K562 (cell line): ENCODE results near the gene RPUSD2. TPM values are rescaled to one million over a fixed set of nuclear protein-coding genes. Genes with fewer than 3 reads are reported as not detected.

Experiments
- ATAC-seq: fragments of 200-7000 bp; cut with Tn5 transposase; 3 replicates; pipeline ENCODE4 v1.9.1; 2020; ENCODE audit warnings: moderate library complexity
- BruUV-seq: library from RNA; stranded (reverse); fragments of 400-500 nt; replicated peaks from 2 replicates; lab custom pipeline; 2021; lab: Mats Ljungman, UMichigan
- CTCF ChIA-PET: fragments of 300-600 bp; formaldehyde crosslinking; extraction: SDS; loops from one replicate; lab custom pipeline; 2021; ENCODE audit warnings: low intra/inter-chr PET ratio; lab: Yijun Ruan, JAX
- POLR2A ChIA-PET: fragments of 300-600, 350-650 bp; sonication (Branson Sonifier 250); formaldehyde crosslinking; extraction: SDS; loops from one replicate; lab custom pipeline; 2021; ENCODE audit warnings: antibody characterized with exemption, inconsistent platforms; lab: Yijun Ruan, JAX
- DNase-seq, 4 experiments: peaks; one replicate each; pipeline versions ENCODE4 v3.0.0 to v3.0.0-alpha.2; 2011 to 2018; ENCODE audit warnings: low spot score in 3 of 4, mixed read lengths in 3 of 4; ENCODE audit errors: extremely low read depth in 1 of 4
- FAIRE-seq: peaks from 2 replicates; lab custom pipeline; 2011; peaks lifted over from hg19 to GRCh38; lab: Jason Lieb, UNC
- H2AFZ ChIP-seq: 2 replicates; pipeline ENCODE4 v1.6.0; 2011; ENCODE audit warnings: low read depth, low read length, control low read depth, inconsistent platforms
- H3K27ac ChIP-seq: fragments of 200-600 bp; 3 replicates; pipeline ENCODE4 v1.8.0; 2011; ENCODE audit warnings: low read depth, mild to moderate bottlenecking, control low read depth, inconsistent platforms, low read length, moderate library complexity, mixed read lengths; ENCODE audit errors: extremely low read depth
- H3K27me3 ChIP-seq, 2 experiments: fragments of 300-600 bp in 1 of 2; 2 replicates in 1 of 2; 3 replicates in 1 of 2; pipeline versions ENCODE4 v1.6.0 to v1.8.0; 2011; ENCODE audit warnings: inconsistent platforms in 2 of 2, low read length in 2 of 2, mild to moderate bottlenecking in 1 of 2, mixed read lengths in 1 of 2, moderate library complexity in 1 of 2; ENCODE audit not compliant: control insufficient read depth in 2 of 2, insufficient read depth in 2 of 2
- H3K36me3 ChIP-seq: fragments of 300-600 bp; 3 replicates; pipeline ENCODE4 v1.8.0; 2011; ENCODE audit warnings: mild to moderate bottlenecking, low read length, inconsistent platforms; ENCODE audit not compliant: control insufficient read depth, insufficient read depth
- H3K4me1 ChIP-seq, 2 experiments: fragments of 200-600 bp in 1 of 2; replicated peaks in 1 of 2; 2 replicates in 1 of 2; 3 replicates in 1 of 2; pipeline versions ENCODE4 v1.5.1 to v1.8.0; 2011; ENCODE audit warnings: inconsistent platforms in 2 of 2, low read length in 2 of 2, mild to moderate bottlenecking in 1 of 2, mixed read lengths in 1 of 2, moderate library complexity in 1 of 2; ENCODE audit not compliant: control insufficient read depth in 2 of 2, insufficient read depth in 2 of 2
- H3K4me2 ChIP-seq: 2 replicates; pipeline ENCODE4 v1.6.1; 2011; ENCODE audit warnings: low read length, control low read depth, inconsistent platforms, mixed read lengths; ENCODE audit not compliant: insufficient read depth
- H3K4me3 ChIP-seq: fragments of 200-600 bp; sonication (generic), shearing (Covaris generic); 2 replicates; pipeline ENCODE4 v1.5.1; 2016; ENCODE audit warnings: control low read depth, inconsistent platforms
- H3K79me2 ChIP-seq: fragments of 200-600 bp; 3 replicates; pipeline ENCODE4 v1.8.0; 2011; ENCODE audit warnings: low read length, inconsistent platforms; ENCODE audit not compliant: control insufficient read depth, insufficient read depth
- H3K9ac ChIP-seq, 2 experiments: 2 replicates each; pipeline versions ENCODE4 v1.6.0 to v1.6.1; 2011; ENCODE audit warnings: low read depth in 2 of 2, low read length in 2 of 2, control low read depth in 1 of 2, inconsistent platforms in 1 of 2, mild to moderate bottlenecking in 1 of 2, mixed read lengths in 1 of 2; ENCODE audit not compliant: insufficient read depth in 1 of 2
- H3K9me1 ChIP-seq: one replicate; pipeline ENCODE4 v1.6.0; 2011; ENCODE audit warnings: inconsistent platforms, mild to moderate bottlenecking, low read length, moderate library complexity; ENCODE audit not compliant: control insufficient read depth, insufficient read depth
- H3K9me3 ChIP-seq: replicated peaks from 2 replicates; pipeline ENCODE4 v1.5.1; 2011; ENCODE audit warnings: low read depth, low read length, inconsistent platforms; ENCODE audit not compliant: control insufficient read depth, insufficient read depth
- H4K20me1 ChIP-seq: replicated peaks from 2 replicates; pipeline ENCODE4 v1.6.1; 2011; ENCODE audit warnings: low read length, inconsistent platforms, mixed read lengths; ENCODE audit not compliant: control insufficient read depth, insufficient read depth
- CBX1 ChIP-seq: sonication (generic); IDR thresholded peaks from 2 replicates; pipeline ENCODE4 v1.6.1; 2016; ENCODE audit warnings: antibody characterized with exemption, low read depth, mild to moderate bottlenecking
- CHAMP1 ChIP-seq: fragments of 450-650 bp; IDR thresholded peaks from 2 replicates; pipeline ENCODE4 v1.6.1; 2016; ENCODE audit warnings: mild to moderate bottlenecking
- ELK1 ChIP-seq: sonication (generic); formaldehyde crosslinking; IDR thresholded peaks from 2 replicates; pipeline ENCODE4 v1.8.1; 2022; ENCODE audit warnings: missing genetic modification reagents
- FOXK1 ChIP-seq: sonication (generic); formaldehyde crosslinking; IDR thresholded peaks from 2 replicates; pipeline ENCODE4 v1.8.0; 2022; ENCODE audit warnings: missing genetic modification reagents, mild to moderate bottlenecking, borderline replicate concordance
- KHSRP ChIP-seq: fragments of 450-650 bp; IDR thresholded peaks from 2 replicates; pipeline ENCODE4 v1.6.1; 2017
- LARP7 ChIP-seq: fragments of 450-650 bp; IDR thresholded peaks from 2 replicates; pipeline ENCODE4 v1.6.1; 2016
- MAFF ChIP-seq: IDR thresholded peaks from 2 replicates; pipeline ENCODE4 v1.6.1; 2012; ENCODE audit warnings: low read length, improper control_type of control experiment
- MXD1 ChIP-seq: fragments of 250-450 bp; sonication (Bioruptor Pico); IDR thresholded peaks from 2 replicates; pipeline ENCODE4 v1.8.0; 2021; ENCODE audit warnings: borderline replicate concordance, mild to moderate bottlenecking, moderate library complexity; ENCODE audit not compliant: poor library complexity, severe bottlenecking
- PATZ1 ChIP-seq: fragments of 250-450 bp; sonication (Bioruptor Pico); IDR thresholded peaks from 2 replicates; pipeline ENCODE4 v1.5.0; 2020; ENCODE audit warnings: mild to moderate bottlenecking, borderline replicate concordance
- RHOXF2B ChIP-seq: fragments of 250-450 bp; sonication (Bioruptor Pico); conservative IDR thresholded peaks from 2 replicates; pipeline ENCODE4 v1.5.1; 2021
- ZNF121 ChIP-seq: sonication (generic); formaldehyde crosslinking; conservative IDR thresholded peaks from 2 replicates; pipeline ENCODE4 v1.8.0; 2022; ENCODE audit warnings: missing genetic modification reagents
- ZNF232 ChIP-seq: sonication (generic); formaldehyde crosslinking; IDR thresholded peaks from 2 replicates; pipeline ENCODE4 v1.8.0; 2022; ENCODE audit warnings: mild to moderate bottlenecking, missing genetic modification reagents
- ZNF408 ChIP-seq: fragments of 250-450 bp; sonication (Bioruptor Pico); IDR thresholded peaks from 2 replicates; pipeline ENCODE4 v1.4.0; 2020; ENCODE audit warnings: low read depth, mild to moderate bottlenecking, moderate library complexity
- ZNF518B ChIP-seq: fragments of 250-450 bp; sonication (Bioruptor Pico); IDR thresholded peaks from 2 replicates; pipeline ENCODE4 v1.5.0; 2021; ENCODE audit warnings: mild to moderate bottlenecking, moderate library complexity
- WGBS: fragments of 100-300 bp; shearing (Covaris generic); methylation state at CpG from one replicate; pipeline ENCODE4 v1.1.6; 2016; ENCODE audit warnings: low coverage, mixed read lengths; ENCODE audit not compliant: insufficient coverage; ENCODE audit errors: missing lambda C conversion rate; 5-methylcytosine and 5-hydroxymethylcytosine counted together
- in situ Hi-C: fragments of 300-500 bp; cut with MboI; formaldehyde crosslinking; loops from 4 replicates; pipeline ENCODE4 v1.15.0; 2018; ENCODE audit warnings: inconsistent platforms, mixed read lengths
- intact Hi-C: fragments of 100-400 bp; cut with micrococcal nuclease; formaldehyde crosslinking; loops from 2 replicates; pipeline ENCODE4 v1.14.2; 2022
- polyA plus RNA-seq, 8 experiments: library from polyadenylated mRNA; depleted of rRNA in 4 of 8; stranded (reverse) in 5 of 8; unstranded in 3 of 8; fragments of >200 nt; fragmentation: Nextera tagmentation in 2 of 8; fragmentation: Illumina TruSeq in 1 of 8; extraction: Ambion mirVana in 2 of 8; extraction: Trizol in 1 of 8; gene quantifications; 2 replicates each; pipeline versions ENCODE4 v1.2.1 to v1.2.3, GENCODE V29; 2011 to 2014; ENCODE audit warnings: inconsistent platforms in 1 of 8, missing spikeins in 1 of 8
- total RNA-seq, 7 experiments: library from RNA; depleted of rRNA in 6 of 7; stranded (reverse); fragments of >200 nt in 6 of 7; fragmentation: Illumina TruSeq in 2 of 7; extraction: Trizol in 2 of 7; gene quantifications; 2 replicates each; pipeline versions ENCODE4 v1.2.1 to v1.2.3, GENCODE V29; 2011 to 2021; ENCODE audit warnings: low replicate concordance in 1 of 7

Gene RPUSD2
- total and polyA plus RNA-seq, 9 of the 15 experiments (the other 6 are each of a cell fraction or from before 2014, with no cell fraction given), result 3.7 to 30.2 (median 14.3) TPM

- H3K4me2 ChIP-seq, result no peak overlapping the region
- in situ Hi-C loops (no loop called here), intact Hi-C loops (no loop called here)
- BruUV-seq, result no TSS peak
- FAIRE-seq (no peak), DNase-seq (no peak), ATAC-seq (no peak)
- no peak overlapping the region for H3K4me3 ChIP-seq
- 73% methylated on average over 5 of the region's 5 CpGs for WGBS
- ChIA-PET CTCF (no interaction called here), POLR2A (interaction anchor here (1.1 to 1.4 kb wide), 2 partner anchors 21 to 44 kb away, joined by 3 read pairs; partner anchors contain the start of gene RPUSD2)
- no peaks in the 10 kb centered on the region for H3K9me1 ChIP-seq
- H2AFZ ChIP-seq, result no peak overlapping the region
- no peaks in the 10 kb centered on the region for H3K79me2 ChIP-seq
- no peak overlapping the region for H3K9ac ChIP-seq
- H3K27ac ChIP-seq, result no peak overlapping the region
- no peaks in the 10 kb centered on the region for H3K27me3 ChIP-seq
- no peaks in the 10 kb centered on the region for H4K20me1 ChIP-seq
- peaks cover 58% of the 10 kb centered on the region for H3K36me3 ChIP-seq
- no peaks in the 10 kb centered on the region for H3K9me3 ChIP-seq
- no peaks in the 10 kb centered on the region for H3K4me1 ChIP-seq
- TF ChIP-seq ZNF408 (CRISPR knock-in tag) (no peak), MAFF (no peak), ZNF518B (no peak), CBX1 (no peak), ZNF121 (CRISPR knock-in tag) (no peak), CHAMP1 (no peak), PATZ1 (no peak), KHSRP (no peak), RHOXF2B (CRISPR knock-in tag) (no peak), FOXK1 (no peak), ZNF232 (no peak), ELK1 (CRISPR knock-in tag) (no peak), MXD1 (CRISPR knock-in tag) (no peak), LARP7 (no peak)
Measured at GRCh38 chr15:40613080-40613479, 44.0 kb downstream of the RPUSD2 start.
